Heart right ventricle (tissue), 16 donors: ENCODE data around the gene KRTAP4-6. TPM values are rescaled to one million over a fixed set of nuclear protein-coding genes. Genes with fewer than 3 reads are reported as not detected.
"Not testable (repeated sequence)": the region's sequence is repeated elsewhere in the genome, so short reads cannot be mapped to it uniquely, and the experiment has no call there.

Experiments
- ATAC-seq, 8 donors: fragments of 200-7000 bp; cut with Tn5 transposase; one replicate each; pipeline ENCODE4 v1.9.1; 2020; ENCODE audit warnings: mild to moderate bottlenecking in 8 of 8, moderate library complexity in 8 of 8, moderate number of reproducible peaks in 1 of 8
- DNase-seq, 2 donors: peaks; one replicate each; pipeline ENCODE4 v3.0.0-alpha.2; 2020
- H3K27ac ChIP-seq, 10 donors: fragments of 200-600 bp; sonication (generic) in 2 of 10; one replicate each; pipeline versions ENCODE4 v1.5.0 to v1.8.0; 2020 to 2022; ENCODE audit warnings: mild to moderate bottlenecking in 3 of 10
- H3K27me3 ChIP-seq, 7 donors: fragments of 200-600 bp; one replicate each; pipeline ENCODE4 v1.8.0; 2021 to 2022; ENCODE audit warnings: mild to moderate bottlenecking in 2 of 7
- H3K36me3 ChIP-seq, 9 donors: fragments of 200-600 bp; sonication (generic) in 1 of 9; one replicate each; pipeline versions ENCODE4 v1.5.0 to v1.8.0; 2020 to 2022; ENCODE audit warnings: mild to moderate bottlenecking in 2 of 9
- H3K4me1 ChIP-seq, 9 donors: fragments of 200-600 bp; sonication (generic) in 1 of 9; one replicate each; pipeline versions ENCODE4 v1.5.0 to v1.8.0; 2020 to 2022; ENCODE audit warnings: mild to moderate bottlenecking in 4 of 9
- H3K4me3 ChIP-seq, 10 donors: fragments of 200-600 bp; sonication (generic) in 2 of 10; one replicate each; pipeline versions ENCODE4 v1.5.0 to v1.8.0; 2020 to 2022; ENCODE audit warnings: mild to moderate bottlenecking in 7 of 10, moderate library complexity in 2 of 10
- H3K9me3 ChIP-seq, 11 donors: fragments of 200-600 bp in 10 of 11; sonication (generic) in 2 of 11; one replicate each; pipeline versions ENCODE4 v1.5.0 to v1.8.0; 2013 to 2022; ENCODE audit warnings: mild to moderate bottlenecking in 2 of 11, control low read depth in 1 of 11, moderate library complexity in 1 of 11
- CTCF ChIP-seq, 9 donors: fragments of 200-600 bp; sonication (generic) in 2 of 9; IDR thresholded peaks; one replicate each; pipeline versions ENCODE4 v1.5.0 to v1.8.0; 2021 to 2022; ENCODE audit warnings: antibody characterized with exemption in 9 of 9, mild to moderate bottlenecking in 5 of 9, moderate library complexity in 1 of 9
- WGBS, 2 donors: extraction: QIAGEN DNeasy Blood & Tissue Kit; methylation state at CpG; one replicate each; pipeline ENCODE4 v1.1.7; 2013; ENCODE audit warnings: inconsistent platforms in 1 of 2; 5-methylcytosine and 5-hydroxymethylcytosine counted together
- intact Hi-C, 10 donors: fragments of 100-400 bp; cut with DNase I; formaldehyde crosslinking; loops; one replicate each; pipeline versions ENCODE4 v1.11.1 to v1.14.2; 2022
- polyA plus RNA-seq, 2 donors: library from polyadenylated mRNA; stranded (reverse); fragments of 200-250 nt; gene quantifications; one replicate each; pipeline ENCODE4 v1.2.3, GENCODE V29; 2013
- total RNA-seq, 10 donors: library from RNA; stranded (reverse); fragmentation: NEBNext Ultra II Directional in 3 of 10; extraction: Animal tissue kit (Norgen Biotek cat#: 25700) in 3 of 10; gene quantifications; one replicate each; pipeline versions ENCODE4 v1.2.1 to v1.2.4, GENCODE V29; 2021 to 2023
- donor health status: Arrhythmogenic right ventricular cardiomyopathy.
- donor health status: ischemic (EF 13 %, LVEDD 7.1; RV severe dilation, severe dysfunction).
- donor health status: healthy with polysubstance abuse.
- donor health status: DM: no; HTN: yes; CAD: no.
- donor health status: DM: no; HTN: no; CAD: no.
- donor health status: ischemic (EF 25% LVEDD 6.9; RV normal size, moderate dysfunction).
- donor health status: ischemic (EF 25% LVEDD 5.7; RV mildly dilated, moderate dysfunction).
- donor health status: healthy.
- donor health status: DM: yes; HTN: yes; CAD: no.
- donor health status: Ischemic cardiomyopathy.
- donor health status: ischemic (EF 35%, LVEDD 5.7; RV mildly dilated, moderate dysfunction).
- donor health status: nonischemic (EF 11% LVEDD 7.7; RV severe dilation, severe dysfunction).
- donor health status: DM: yes; HTN: yes; CAD: no.
- donor health status: PGD.
- donor health status: ischemic (EF 29% LVEDD 5.4; RV normal size, mild dysfunction).
- donor health status: nonischemic (EF 23%, LVEDD 6.1; RV moderate dilation, normal function).

KRTAP4-6 gene
- total and polyA plus RNA-seq, 12 donors: not detected

GRCh38 chr17:41121742-41122141, 18.6 kb downstream of the KRTAP4-6 start:
- TF ChIP-seq CTCF (IDR thresholded peaks at IDR 0.05): no peak
- H3K4me3 ChIP-seq: no peak overlapping the region
- intact Hi-C loops: loop anchor here in 1 of 10 donors (10.0 kb wide), 1 partner anchor 63 kb away; the partner anchor contains the start of genes KRTAP4-1 and KRTAP9-1
- no peak overlapping the region for H3K27ac ChIP-seq
- peaks cover 0 to 31% (median 8%) of the 10 kb centered on the region in 7 donors for H3K27me3 ChIP-seq
- no peaks in the 10 kb centered on the region for H3K4me1 ChIP-seq
- no peaks in the 10 kb centered on the region for H3K36me3 ChIP-seq
- no peaks in the 10 kb centered on the region for H3K9me3 ChIP-seq
- WGBS, 2 donors: 83 to 89% methylated on average over 2 of the region's 2 CpGs
- ATAC-seq (no peak), DNase-seq (no peak)

- not testable (repeated sequence) for H3K27ac ChIP-seq, H3K4me3 ChIP-seq, H3K36me3 ChIP-seq, DNase-seq, H3K4me1 ChIP-seq, H3K9me3 ChIP-seq
- intact Hi-C loops: loop anchor here in 2 of 10 donors (5.0 to 10.0 kb wide), 2 partner anchors 53 to 65 kb away; partner anchors contain the start of genes KRTAP2-4 (in 1 of the 2), KRTAP4-1 (in 1 of the 2) and KRTAP9-1 (in 1 of the 2)
- peaks cover 0 to 32% (median 8%) of the 10 kb centered on the region in 7 donors for H3K27me3 ChIP-seq
- peak in 1 of 8 donors; percentile 29 for ATAC-seq
- 53 to 58% methylated on average over 11 of the region's 11 CpGs for WGBS, 2 donors
Measured at GRCh38 chr17:41119696-41120690, 20.4 kb downstream of the KRTAP4-6 start.

- TF ChIP-seq CTCF (IDR thresholded peaks at IDR 0.05): no peak
- no peak for ATAC-seq
- no peaks in the 10 kb centered on the region for H3K9me3 ChIP-seq
- H3K27me3 ChIP-seq: peaks cover 0 to 32% (median 8%) of the 10 kb centered on the region in 7 donors
- H3K4me3 ChIP-seq: no peak overlapping the region
- intact Hi-C loops: loop anchor here in 1 of 10 donors (5.0 kb wide), 1 partner anchor 51 kb away; the partner anchor contains the start of gene KRTAP2-4
- 84 to 87% methylated on average over 4 of the region's 4 CpGs for WGBS, 2 donors
- H3K27ac ChIP-seq: no peak overlapping the region
- no peaks in the 10 kb centered on the region for H3K4me1 ChIP-seq
- H3K36me3 ChIP-seq: no peaks in the 10 kb centered on the region
- no peak for DNase-seq
Measured at GRCh38 chr17:41118721-41119120, 21.6 kb downstream of the KRTAP4-6 start.

GRCh38 chr17:41117846-41118386, 22.4 kb downstream of the KRTAP4-6 start, which contains the start of gene KRTAP4-11:
Gene KRTAP4-11, minus strand, starts transcription at chr17:41118373. Its CDS starts 58 bp downstream, at chr17:41118315.
- H3K36me3 ChIP-seq, H3K4me1 ChIP-seq, H3K27ac ChIP-seq, ATAC-seq, H3K9me3 ChIP-seq, DNase-seq, H3K4me3 ChIP-seq: not testable (repeated sequence)
- H3K27me3 ChIP-seq: peaks cover 0 to 32% (median 8%) of the 10 kb centered on the region in 7 donors
- intact Hi-C loops: loop anchor here in 1 of 10 donors (5.0 kb wide), 1 partner anchor 51 kb away; the partner anchor contains the start of gene KRTAP2-4
- 72 to 77% methylated on average over 10 of the region's 10 CpGs for WGBS, 2 donors

GRCh38 chr17:41116297-41116696, 24.0 kb downstream of the KRTAP4-6 start:
- peaks cover 0 to 11% (median 0%) of the 10 kb centered on the region in 11 donors for H3K9me3 ChIP-seq
- no peaks in the 10 kb centered on the region for H3K36me3 ChIP-seq
- peaks cover 0 to 23% (median 6%) of the 10 kb centered on the region in 7 donors for H3K27me3 ChIP-seq
- no peak overlapping the region for H3K27ac ChIP-seq
- intact Hi-C loops: loop anchor here in 1 of 10 donors (5.0 kb wide), 1 partner anchor 49 kb away; the partner anchor contains the start of gene KRTAP2-4
- 60 to 68% methylated on average over 5 of the region's 5 CpGs for WGBS, 2 donors
- no peak for DNase-seq
- no peak for TF ChIP-seq CTCF (IDR thresholded peaks at IDR 0.05)
- H3K4me1 ChIP-seq: no peaks in the 10 kb centered on the region
- no peak overlapping the region for H3K4me3 ChIP-seq
- no peak for ATAC-seq
